ENCODE results near the gene CPE.
"Not testable (repeated sequence)": the region's sequence is repeated elsewhere in the genome, so short reads cannot be mapped to it uniquely, and the experiment has no call there.

CPE gene

DNA sequence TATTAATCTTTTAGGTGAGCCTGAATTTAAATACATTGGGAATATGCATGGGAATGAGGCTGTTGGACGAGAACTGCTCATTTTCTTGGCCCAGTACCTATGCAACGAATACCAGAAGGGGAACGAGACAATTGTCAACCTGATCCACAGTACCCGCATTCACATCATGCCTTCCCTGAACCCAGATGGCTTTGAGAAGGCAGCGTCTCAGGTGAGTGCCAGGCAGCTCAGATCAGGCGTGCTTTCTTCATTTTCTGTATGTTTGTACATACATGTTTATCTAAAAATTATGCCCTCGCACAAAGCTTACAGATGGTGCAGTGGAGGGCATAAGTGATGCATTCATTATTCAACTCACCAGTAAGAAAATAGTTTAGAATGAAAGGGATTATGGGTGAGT lies 85.6 kb downstream of the CPE start:
- DNase-seq (ENCODE audit: low read depth): no peak

DNA sequence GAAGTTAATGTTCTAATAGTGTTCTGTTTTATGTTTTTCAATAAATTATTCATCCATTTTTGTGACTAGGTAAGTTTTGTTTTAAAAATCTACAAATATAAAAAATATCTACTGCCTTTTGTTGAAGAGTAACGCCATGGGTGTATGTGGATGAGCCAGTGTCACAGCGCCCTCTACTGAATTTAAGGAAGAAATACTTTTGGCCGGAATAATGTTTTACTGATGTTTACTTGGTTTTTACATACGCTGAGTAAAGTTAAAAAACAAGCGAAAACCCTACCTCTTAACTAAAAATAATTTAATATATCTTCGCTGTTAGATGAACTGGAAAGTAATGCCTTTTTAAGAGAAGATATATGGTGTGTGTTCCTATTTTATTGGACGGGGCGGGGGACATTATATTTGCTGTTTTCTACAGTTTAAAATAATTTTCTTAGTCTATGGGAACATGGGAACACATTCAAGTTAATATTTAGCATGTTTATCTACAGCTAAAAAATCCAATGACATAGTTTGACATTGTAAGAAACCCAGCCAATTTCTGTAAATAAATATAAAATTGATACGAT lies 86.1 kb downstream of the CPE start:
- no peak for DNase-seq (ENCODE audit: low read depth)

GRCh38 chr4:165470009-165470408 lies 91.2 kb downstream of the CPE start:
- DNase-seq (ENCODE audit: low read depth): no peak

- no peak for DNase-seq (ENCODE audit: low read depth)
These were observed 94.3 kb downstream of the CPE start for GRCh38 chr4:165472943-165473676.

DNA sequence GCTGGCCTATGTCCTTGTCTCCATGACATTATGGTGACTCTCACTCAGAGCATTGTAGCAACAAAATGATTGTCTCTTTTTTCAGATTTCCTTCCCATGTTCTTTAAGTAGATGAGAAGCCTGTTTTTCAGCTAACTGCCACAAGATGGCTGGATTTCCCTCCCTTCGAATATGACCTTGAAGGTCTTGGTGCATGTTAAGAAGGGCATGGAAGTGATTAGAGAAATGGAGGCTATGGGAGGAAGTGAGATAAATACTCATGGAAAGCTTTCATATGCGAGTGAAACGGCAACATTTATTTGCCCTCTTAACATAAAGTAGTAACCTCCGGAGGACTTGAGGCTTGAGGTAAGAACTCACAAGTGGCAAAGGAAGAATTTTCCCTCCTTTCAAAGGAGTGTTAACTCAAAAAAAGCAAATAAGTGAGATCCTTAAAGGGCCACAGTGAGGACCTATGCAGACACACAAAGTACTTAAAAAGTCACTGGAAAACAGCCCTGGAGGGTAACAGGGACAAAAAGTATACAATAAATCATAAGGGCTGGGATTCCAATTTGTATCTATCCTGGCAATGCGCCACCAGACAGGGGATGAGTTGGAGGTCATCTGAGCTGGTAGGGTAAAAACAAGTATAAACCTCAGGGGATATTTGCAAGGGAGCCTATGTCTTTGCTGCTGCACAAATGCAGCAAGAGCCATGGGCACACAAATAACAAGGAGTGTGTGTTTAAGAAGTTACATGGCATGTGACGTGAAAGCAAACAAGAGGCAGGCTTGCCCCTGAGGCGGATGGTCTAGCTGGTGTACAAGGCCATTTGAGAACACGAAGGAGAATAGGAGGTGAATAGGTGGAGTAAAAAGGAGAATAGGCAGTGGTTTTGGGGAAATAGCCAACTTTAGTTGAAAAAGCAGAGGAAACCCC lies 96.2 kb downstream of the CPE start:
- DNase-seq (ENCODE audit: low read depth): no peak

GRCh38 chr4:165475706-165476070 lies 96.9 kb downstream of the CPE start:
- DNase-seq (ENCODE audit: low read depth): no peak

GRCh38 chr4:165476214-165477098 lies 97.6 kb downstream of the CPE start:
- DNase-seq (ENCODE audit: low read depth): no peak

- no peak for DNase-seq (ENCODE audit: low read depth)
These were observed 99.0 kb downstream of the CPE start for GRCh38 chr4:165477799-165478198.

GRCh38 chr4:165478260-165478659 lies 99.5 kb downstream of the CPE start:
- DNase-seq (ENCODE audit: low read depth): no peak

DNA sequence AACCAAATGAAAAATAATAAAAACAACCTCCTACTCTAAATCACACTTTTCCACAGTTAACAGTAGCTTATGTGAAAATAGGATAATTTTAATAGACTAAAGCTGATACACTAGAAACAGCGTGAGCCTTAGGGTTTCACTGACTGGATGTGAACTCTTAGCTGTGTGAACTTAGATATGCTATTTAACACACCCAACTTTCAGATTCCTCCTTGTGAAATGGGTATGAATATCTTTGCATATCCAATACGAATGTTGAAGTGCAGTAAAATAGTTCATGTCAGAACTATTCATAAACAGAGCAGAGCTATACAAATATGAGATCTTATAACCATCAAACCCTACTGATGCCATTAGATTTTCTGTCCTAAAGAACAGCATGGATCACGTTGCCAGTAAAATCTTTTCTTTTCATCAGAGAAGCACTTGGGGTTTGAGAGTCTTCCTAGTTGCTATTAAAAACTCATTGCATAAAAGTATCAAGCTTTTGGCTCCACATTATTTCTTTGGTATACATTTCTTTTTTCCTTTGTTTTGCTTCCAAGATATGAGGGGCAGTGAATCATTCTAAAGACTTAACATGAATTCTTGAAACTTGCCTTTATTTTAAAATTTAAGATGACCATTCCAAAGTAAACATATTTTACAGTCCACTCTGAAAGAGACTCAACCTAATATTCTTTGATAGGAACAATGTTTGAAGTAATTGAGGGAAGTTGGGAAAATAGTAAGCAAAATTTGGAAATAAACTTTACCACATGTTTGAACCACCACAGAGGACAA lies 102.4 kb downstream of the CPE start:
- no peak for DNase-seq (ENCODE audit: low read depth)

DNA sequence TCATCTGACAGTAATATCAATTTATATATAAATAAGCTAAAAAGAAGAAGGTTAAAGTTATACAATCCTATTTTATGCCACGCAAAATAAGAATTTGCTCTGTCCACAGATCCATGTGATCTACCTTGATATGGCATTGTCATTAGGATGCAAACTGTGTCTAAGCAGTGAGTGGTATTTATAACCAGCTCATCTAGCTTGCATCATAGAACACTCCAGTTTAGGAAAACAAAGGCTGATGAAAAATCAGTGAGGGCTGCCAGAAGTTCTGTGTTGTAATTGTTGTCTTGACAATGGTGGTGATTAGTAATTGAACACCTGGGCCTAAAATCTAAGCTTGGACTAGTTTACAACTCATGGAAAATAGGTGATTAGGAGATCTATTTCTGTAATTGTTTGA lies 111.0 kb downstream of the CPE start:
- DNase-seq (ENCODE audit: low read depth): no peak

DNA sequence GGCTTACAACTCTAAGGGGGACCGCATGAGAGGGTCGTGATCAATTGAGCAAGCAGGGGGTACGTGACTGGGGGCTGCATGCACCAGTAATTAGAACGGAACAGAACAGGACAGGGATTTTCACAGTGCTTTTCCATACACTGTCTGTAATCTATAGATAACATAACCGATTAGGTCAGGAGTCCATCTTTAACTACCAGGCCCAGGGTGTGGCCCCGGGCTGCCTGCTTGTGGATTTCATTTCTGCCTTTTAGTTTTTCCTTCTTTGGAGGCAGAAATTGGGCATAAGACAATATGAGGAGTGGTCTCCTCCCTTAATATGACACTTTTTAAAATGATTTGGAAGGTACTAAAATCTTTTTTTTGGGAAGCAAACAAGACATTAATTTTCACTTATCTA lies 113.8 kb downstream of the CPE start:
- DNase-seq (ENCODE audit: low read depth): not testable (repeated sequence)

- DNase-seq (ENCODE audit: low read depth): peak; percentile 57
These were observed 114.6 kb downstream of the CPE start for GRCh38 chr4:165493359-165493758.

GRCh38 chr4:165502916-165503907 lies 124.4 kb downstream of the CPE start:
- no peak for DNase-seq (ENCODE audit: low read depth)

- no peak for DNase-seq (ENCODE audit: low read depth)
These were observed 125.4 kb downstream of the CPE start for GRCh38 chr4:165504184-165504583.

DNA sequence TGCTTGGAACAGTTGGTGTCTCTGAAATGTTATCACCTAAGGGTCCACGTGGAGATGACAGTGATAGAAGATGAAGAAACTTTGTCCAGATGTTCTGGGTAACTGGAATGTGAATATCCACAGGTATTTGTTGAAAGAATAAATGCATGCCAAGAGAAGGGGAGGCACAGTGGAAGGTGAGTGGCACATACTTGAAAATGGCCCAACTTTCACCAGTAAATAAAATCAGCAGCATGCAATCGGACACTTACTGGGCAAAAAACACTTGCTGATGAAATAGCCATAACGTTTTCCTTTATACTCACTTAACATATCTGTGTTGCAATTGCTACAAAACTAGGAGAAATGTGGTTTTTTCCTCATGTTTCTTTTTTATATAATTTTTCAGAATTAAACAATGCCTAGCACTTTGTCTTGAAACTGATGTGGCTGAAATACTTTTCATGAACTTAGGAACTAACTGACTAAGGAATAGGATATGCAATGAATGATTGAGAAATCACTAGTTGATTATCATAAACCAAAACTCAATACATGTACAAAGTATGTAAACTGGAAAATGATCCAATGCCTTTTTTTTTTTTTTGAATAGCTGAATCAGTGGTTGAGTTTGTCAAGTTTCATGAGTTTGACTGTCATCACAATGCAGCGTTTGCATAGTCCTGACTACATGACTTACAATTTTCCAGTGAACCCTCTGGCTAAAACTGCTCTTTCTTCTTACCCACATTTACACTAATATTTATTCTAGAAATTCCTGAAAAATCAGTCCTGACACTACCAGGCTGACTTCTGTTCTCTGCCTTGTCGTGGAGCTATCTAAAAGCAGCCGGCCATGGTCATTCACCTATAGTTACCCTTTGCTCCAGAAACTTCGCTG lies 127.4 kb downstream of the CPE start:
- no peak for DNase-seq (ENCODE audit: low read depth)

DNA sequence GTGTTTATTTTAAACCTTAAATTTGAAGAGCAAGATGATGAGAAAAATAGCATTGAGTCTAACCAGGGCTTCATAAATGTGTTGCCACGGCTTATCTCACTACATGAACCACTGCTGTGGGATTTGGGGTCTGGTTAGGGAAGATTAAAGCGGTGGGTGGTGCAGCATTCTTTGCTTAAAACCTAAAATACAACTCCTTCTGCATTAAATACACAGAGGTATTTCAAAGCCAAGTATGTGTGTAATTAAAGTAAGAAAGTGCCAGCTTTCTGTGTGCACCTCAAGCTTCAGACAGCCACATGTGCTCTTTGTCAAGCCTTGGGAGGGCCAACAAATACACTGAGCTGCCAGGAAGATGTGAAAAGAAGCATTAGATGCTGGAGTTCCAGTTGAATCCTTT lies 128.0 kb downstream of the CPE start:
- DNase-seq (ENCODE audit: low read depth): no peak

- DNase-seq (ENCODE audit: low read depth): no peak
These were observed 128.6 kb downstream of the CPE start for GRCh38 chr4:165507381-165507780.
